Superior temporal gyrus (tissue), 1 donor: ENCODE data around the gene PRPF40B.
"Not testable (repeated sequence)": the region's sequence is repeated elsewhere in the genome, so short reads cannot be mapped to it uniquely, and the experiment has no call there.

Experiments
- DNase-seq: peaks from one replicate; pipeline ENCODE4 v3.0.0-alpha.2; 2016; ENCODE audit errors: extremely low spot score

PRPF40B gene

DNA sequence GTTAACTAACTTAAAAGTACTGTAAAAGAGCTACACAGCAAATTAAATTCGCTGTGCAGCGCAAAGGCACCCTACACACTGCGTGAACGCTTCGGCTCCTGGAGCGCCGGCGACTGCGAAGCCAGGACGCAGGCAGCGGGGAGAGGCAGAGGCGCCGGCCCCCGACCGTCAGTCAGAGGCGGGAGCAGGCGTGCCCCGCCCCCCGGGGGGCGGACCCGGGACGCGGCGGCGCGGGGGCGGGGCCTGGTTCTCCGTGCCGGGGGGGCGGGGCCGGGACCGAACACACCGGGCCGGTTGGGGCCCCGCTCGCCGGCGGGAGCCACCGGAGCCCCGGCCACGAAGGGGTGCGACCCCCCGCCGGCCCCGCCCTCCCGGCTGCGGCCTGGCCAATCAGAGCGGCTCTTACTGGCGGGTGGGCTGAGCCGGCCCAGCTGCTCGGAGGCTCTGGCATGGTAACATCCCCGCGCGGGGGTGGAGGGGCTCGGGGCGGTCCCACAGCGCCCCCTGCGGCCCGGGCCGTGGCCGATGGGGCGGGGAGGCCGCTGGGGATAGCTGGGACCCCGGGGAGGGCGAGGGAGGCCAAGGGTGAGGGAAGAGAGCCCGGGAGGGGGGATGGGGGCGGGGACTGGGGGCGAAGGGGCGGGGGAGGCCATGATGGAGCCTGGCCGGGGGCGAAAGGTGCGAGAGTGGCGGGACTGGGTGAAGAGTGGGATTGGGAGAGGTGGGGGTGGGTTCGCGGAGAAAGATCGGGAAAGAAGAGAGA, at the start of gene PRPF40B:
TSS of gene PRPF40B (plus strand) at position 420 of the 763 bp plus-strand sequence. CDS start at position 450, 30 bp downstream.
- peak; percentile 83 for DNase-seq

DNA sequence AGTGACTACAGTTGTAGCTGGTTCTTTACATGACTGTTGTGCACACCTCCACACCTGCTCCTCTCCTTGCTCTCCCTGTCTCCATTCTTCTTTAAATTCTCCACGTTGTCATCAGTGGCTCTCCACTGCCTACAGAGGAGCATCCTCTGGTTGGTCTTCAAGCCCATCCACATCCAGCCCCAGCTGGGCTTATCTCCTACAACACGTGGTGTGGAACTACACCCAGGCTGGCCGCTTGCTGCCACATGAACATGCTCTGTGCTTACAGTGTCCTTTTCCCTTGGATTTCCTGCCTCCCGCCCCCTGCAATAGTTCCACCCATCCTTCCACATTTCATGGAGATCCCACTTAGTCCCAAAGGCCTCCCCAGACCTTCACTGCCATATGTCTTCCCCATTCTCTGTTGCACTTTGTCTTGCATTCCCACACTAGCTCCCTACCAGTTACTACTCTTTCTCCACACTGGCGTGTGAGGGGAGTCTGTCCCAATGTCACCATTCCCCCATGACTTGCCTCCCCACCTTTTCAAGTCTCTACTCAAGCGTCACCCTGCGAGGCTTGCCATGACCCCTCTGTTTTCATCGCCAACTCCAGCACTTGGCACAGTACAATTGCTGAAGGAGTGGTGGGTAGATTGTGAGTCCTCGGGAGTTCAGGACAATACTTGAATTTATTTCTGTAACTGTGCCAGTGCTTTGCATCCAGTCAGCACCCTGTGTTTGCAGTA, 45.6 kb upstream of the PRPF40B start:
- DNase-seq = no peak

DNA sequence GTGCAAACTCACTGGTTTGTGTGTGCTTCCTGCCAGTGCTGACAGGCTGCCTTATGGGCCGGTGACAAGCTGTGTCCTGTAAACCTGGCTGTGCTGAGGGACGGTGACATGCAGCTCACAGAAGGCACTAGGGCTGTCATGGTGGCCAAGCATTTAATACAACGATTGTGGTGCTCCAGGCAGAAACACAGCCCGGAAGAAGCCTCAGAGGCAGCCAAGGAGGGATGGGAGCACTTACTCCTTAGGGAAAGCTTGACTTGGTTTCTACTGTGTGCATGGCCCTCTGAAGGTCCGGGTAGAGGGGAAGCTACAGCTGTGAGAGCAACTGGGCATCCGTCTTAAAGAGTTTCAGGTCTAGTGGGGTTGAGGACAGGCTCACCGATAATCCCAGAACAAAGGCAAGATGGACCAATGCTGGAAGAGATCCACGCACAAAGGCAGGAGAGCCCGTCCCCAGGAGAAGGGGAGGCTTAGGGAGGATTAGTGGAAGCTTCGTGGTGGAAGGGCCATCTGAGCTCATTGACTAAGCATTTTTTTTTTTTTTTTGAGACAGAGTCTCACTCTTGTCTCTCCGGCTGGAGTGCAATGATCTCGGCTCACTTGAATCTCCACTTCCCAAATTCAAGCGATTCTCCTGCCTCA, 44.8 kb upstream of the PRPF40B start:
- DNase-seq = no peak

DNA sequence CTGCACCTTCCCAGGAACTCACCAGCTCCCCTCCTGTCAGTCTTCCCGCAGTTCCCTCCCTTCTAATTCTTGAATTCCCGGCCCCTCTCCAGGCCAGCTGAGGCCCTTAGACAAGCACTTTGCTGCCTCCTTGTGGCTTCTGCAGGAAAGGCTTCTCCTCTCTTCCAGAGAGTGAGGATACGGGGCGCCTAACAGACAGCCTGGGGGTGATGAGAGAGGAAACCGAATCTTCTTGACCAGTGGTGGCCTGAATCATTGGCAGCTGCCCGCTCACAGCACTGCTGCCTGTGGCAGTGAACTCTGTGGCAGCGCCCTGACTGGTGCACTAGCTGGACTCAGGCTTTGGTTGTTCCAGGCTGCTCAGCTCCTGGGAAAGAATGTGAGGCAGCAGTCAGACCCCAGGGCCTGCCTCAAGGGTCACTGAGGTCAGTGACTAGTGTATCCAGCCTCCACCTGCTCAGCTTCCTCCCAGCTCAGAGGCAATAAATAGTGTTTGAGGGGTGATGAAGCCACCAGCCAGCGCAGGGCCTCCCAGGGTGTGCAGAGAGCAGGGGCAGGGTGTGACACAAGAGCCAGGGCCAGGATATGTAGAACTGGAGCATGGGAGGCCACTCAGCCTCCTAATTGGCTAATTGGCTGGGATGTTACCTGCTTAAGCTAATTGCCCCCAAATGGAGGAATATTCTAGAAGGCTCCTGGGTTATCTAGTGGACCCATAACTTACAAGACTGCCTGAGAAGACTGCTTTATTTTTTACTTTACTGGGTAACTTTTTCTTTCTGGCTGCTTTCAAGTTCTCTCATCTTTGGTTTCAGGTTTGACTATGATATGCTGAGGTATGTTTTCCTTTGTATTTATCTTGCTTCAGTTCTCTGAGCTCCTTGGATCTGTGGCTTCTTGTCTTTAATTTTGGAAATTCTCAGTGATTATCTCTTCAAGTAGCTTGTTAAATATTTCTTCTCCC, 42.5 kb upstream of the PRPF40B start:
- DNase-seq = peak; percentile 89

DNA sequence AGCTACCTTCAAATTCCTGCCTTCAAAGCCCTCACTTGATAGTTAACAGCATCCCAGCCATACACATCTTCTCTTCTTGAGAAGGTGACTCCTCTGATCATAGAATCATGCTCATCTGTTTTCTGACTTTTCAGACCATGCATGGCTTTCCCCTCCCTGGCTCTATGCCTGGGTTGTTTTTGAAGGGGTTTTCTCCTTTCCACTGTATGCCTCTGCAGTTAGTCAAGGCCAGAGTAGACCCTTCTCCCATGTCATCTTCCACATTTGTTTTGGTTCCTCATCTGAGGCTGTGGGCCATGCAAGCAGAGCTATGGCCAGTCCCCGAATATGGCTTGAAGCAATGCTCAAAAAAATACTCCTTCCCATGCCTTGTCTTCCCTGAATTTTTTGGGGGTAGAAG, 41.2 kb upstream of the PRPF40B start:
- no peak for DNase-seq

DNA sequence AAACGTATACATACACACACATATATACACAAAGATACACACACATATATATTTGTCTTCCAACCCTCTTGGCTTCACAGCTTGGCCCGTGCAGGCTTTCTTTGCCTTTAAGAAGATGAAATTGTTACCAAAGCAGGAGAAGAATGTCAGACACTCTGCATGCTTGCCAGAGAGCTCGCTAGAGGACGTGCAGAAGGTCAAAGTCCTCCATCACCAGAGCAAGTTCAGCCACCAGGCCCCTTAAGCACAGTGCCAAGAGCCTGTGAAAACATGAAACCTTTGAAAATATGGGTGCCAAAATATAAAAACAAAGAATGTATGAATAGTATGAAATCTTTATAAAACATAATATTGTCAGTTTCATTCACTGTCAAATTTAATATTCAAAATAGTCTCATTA, 40.5 kb upstream of the PRPF40B start:
- no peak for DNase-seq

DNA sequence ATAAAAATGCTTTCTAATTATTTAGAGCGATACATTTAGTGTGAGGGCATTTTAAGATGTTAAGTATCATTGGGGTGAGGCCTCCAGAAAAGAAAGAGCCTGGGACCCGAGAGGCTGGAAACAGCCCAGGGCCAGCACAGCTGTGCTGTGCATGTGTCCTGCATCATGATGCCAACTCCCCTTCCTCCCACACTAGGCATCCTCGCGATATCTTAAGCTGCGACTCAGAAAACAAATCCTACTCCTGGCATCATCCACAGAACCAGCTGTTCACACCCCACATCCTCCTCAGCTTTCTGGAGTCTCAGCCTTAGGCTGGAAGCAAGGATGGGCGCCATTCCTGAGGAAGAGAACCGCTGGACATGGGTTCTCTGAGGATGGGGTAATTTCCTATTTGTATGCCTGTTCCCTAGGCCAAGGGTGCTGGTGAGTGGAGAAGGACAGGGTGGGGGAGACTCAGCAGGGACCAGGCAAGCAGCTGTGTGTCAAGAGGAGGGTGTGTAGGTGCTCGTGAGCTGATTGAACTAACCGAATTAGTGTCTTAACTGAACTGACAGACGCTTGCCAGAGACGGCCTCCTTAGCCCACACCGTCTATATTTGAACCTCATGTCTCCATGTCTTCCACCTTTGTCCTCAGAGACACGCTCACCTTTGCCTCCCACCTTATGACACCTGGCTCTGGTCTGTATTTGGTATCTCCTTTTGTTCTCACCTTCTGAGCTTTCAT, 39.8 kb upstream of the PRPF40B start:
- DNase-seq = peak; percentile 52

DNA sequence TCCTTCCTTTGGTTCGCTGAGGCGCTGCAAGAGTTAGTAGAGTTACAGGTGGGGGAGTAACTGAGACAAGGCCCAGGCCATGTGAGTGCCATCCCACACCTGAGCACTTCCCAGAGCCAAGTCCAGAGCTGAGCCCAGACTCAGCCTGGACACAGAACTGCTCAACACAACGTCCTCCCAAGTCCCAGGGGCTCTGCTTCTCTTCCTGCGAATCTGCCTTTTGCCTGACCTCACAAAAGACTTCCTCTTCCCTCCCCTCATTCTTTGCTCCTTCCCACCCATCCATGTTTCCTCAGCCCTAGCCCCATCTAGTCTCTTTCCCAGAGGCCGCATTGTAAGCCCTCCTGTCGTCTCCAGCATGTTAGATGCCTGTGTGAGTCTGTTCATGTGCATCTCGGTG, 38.8 kb upstream of the PRPF40B start:
- no peak for DNase-seq

DNA sequence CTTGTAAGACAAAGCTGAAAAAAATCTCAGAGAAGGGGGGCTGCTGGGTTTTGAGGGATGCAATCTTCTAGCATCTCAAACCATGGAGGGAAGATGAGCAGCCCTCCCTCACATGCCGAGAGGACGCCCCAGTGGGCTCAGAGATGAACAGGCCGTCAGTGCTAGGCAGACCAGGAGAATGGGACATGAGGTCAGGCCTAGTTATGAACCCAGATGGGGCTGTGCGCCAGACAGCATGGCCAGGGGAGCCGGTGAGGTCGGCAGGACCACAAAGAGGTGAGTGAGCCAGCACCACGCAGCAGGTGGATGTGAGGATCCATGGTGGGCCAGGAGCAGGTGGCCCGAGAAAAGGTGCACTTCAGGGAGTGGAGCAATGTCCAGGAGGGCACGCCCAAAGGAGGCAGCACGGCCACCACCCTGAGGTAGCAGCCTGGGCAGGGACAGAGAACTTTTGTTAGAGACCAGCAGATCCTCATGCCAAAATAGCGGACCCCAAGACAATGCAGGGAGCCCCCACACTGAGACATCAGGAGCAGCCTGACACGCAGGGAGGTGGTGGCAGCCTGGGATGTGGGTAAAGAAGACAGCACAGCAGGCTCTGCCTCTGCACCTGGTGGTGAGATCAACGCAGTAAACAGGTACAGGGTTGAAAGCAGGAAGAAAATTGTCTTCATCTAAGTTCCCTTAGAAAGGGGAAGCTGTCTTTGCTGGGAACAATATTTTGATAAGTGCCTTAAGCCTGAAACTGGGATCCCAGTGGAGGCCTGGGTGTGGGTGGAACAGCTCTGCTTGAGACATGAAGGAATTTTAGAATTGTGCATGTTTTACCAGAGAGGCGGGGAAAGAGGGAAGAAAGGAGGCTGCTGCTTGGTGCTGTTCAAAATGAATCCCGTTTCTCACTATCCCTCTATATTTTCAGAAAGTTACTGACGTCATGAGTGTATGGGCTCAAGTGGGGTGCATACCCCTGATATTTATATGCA, 37.6 kb upstream of the PRPF40B start:
- DNase-seq = no peak

DNA sequence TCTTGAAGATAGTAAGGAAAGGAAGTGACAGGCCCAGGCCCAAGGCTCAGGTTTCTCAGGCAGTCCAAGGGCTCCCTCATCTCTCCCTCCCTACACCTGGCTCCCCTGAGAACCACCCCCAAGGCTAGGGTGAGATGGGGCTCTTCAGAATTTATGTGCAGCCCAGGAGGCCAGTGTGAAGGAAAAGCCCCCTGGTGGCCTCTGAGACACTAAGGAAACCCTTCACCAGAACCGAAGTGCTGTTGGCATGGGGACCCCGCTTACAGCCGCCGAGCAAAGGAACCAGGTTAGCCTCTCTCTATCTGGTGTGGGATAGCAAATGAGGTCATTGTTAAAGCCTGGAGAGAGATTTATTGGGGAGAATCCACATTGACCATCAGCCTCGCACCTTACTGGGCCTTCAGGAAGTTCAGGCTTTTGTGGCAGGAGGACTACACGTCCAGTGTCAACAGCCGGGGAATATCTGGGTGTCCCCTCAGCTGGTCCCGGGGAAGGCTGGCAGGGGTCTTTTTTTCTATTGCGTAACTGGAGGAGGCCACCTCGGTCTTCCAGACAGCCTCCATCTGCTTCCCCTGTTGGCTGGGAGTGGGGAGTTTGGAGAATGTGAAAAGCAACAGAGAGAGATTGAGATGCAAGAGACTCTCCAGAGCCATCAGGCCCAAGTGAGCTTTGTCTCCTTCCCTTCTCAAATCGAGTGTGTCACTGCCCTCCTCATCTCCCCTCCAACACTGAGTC, 36.0 kb upstream of the PRPF40B start:
- DNase-seq = no peak

DNA sequence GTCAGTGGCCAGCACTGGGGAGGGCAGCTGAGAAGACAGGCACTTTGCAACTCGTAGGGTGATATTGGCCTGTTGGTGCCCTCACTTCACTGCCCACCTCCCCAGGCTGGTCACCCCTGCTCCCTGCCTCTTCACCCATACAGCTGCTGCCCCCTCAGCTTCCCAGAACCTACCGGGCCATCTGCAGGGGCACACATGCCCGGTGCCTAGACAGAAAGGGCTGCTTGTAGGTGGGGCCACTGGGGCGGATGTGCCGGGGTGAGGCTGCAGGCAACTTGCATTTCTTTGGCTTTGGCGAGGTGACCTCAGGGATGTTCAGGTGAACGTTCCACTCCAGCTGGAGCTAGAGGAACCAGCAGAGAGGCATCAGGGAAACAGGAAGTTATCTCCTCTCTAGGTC, 35.1 kb upstream of the PRPF40B start:
- DNase-seq = no peak

DNA sequence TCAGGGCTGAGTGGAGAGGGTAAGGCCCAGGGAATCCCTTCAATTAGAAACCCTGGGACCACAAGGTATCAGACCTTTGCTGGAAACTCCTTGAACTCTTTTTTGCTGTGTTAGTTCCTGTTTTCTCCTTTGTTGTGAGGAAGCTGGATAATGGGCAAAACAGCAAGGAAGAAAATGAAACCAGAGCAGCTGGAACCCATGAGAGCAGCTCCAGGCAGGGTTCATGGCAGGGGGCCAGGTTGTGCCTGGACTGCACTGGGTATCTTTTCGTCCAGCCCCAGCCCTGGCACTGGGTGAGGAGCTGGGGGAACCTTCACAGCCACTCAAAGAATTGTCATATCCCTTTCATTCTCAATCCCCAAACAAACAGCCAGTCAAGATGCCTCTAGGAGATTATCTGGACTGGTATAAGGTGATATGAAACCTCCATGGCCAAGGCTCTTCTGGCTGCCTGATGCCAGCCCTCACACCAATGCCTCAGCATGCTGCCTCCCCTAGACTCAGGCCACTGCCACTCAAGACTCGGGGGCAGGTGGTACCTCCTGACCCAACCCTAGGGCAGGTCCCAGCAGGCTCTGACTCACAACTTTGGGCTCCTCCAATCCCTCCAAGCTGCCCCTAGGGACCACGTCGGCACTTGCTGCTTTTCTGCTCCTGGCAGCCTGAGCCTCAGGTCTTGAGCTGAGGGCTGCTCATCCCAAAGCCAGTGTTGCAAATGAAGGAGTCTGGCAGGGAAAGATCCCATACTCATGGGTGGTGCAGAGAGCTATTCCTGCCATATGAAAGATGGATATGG, 34.4 kb upstream of the PRPF40B start:
- no peak for DNase-seq

DNA sequence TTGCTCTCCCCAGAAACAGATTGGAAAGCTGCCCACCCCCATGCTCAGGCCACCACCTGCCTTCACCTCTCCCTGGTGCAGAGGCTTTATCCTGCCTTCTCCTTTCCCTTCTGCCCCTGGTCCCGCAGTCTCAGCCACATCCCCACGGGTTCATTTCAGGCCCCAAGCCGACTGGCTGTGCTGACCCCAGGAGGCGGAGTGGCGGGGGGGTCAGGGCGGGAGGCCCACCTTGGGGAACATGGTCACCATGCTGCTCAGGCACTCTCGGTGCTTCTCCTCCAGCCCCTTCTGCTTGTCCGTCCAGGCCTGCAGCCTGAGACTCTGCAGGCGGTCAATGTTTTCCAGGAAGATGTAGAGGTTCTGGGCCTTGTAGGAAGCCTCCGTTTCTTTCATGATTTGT, 24.8 kb upstream of the PRPF40B start:
- no peak for DNase-seq

DNA sequence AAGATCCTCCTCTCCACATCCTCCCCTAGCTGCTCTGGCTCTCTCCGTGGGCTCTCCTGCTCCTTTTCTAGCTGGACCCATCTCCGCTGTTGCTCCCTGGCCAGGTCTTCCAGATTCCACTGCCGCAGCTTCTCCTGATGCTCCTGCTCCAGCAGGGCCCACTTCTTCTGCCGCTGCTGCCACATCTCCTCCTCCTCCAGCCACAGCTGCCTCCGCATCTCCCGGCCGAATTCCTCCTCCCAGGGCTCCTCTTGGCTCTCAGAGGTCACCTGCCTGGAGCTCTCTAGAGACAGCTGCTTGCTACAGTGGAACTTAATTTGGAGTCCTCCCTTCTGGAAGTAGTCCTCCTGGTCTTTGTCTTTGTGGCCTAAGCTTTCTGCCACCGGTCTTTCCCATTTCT, 23.4 kb upstream of the PRPF40B start:
- no peak for DNase-seq

DNA sequence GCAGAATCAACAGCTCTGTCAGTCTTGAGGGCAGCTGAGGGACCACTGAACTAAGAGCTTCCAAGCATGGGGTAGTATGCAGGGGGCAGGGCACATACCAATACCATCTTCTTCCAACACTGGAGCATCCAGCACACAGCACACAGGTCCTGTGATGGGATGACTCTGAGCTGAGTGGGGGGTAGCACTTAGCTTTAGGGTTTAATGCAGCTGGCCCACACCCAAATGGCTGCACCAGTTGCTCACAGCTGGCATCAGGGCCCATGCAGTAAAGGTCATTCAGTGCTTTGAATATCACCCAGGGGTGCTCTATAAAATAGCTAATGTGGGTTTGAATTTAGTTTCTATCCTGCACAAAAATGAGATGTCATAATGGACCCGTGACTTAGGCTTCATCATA, 19.6 kb upstream of the PRPF40B start:
- no peak for DNase-seq

DNA sequence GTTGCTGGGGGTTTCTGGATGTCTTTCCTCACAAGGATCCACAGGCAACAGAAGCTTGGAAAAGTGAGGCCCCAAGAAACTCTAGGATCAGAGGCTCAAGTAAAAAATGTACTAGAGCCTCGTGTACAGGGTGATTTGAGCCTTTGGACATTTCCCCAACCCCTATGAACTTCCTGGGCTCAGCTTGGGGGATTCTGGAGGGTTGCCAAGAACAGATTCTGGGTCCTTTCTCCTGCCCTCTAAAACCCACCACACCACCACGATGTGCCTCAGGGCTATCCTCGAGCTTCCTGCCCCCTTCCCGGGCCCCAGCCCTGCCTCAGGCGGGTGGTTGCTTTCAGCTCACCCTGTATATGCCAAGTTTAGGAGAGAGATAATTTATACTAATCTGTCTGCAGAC, 18.5 kb upstream of the PRPF40B start:
- DNase-seq = no peak

DNA sequence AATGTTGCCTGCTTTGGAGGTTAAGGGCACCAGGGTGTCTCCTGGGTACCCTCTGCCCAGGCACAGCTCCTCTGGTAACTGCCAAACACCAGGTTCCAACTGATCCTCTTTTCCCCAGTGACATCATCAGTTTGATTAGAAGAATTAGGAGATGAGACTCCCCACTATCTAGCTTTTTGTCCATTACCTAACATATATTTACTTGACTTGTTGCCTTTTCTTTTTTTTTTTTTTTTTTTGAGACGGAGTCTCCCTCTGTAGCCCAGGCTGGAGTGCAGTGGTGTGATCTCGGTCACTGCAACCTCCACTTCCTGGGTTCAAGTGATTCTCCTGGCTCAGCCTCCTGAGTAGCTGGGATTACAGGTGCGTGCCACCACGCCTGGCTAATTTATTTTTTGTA, 17.8 kb upstream of the PRPF40B start, which contains the start of gene FAM186B:
TSS of gene FAM186B (minus strand) at position 101 of the 400 bp plus-strand sequence. CDS start 162 bp downstream, outside the sequence.
- DNase-seq = not testable (repeated sequence)
